Measurements from ENCODE around the gene TMEM135.
"Not testable (repeated sequence)": the region's sequence is repeated elsewhere in the genome, so short reads cannot be mapped to it uniquely, and the experiment has no call there.

The TMEM135 gene

DNA sequence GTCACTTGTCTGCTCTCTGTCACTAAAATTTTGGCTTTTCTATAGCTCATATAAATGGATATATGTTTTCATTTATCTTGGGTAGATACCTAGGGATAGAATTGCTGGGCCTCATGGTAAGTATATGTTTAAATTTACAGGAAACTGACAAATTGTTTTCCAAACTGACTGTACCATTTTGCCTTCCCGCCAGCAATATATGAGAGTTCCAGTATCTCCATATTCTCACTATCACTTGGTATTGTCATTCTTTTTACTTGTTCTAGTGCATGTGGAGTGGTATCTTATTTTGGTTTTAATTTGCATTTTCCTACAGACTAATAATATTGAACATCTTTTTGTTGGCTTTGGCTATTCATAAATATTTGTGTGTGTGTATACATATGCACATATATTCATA lies 101.7 kb downstream of the TMEM135 start:
- no peak for DNase-seq (ENCODE audit: low read depth in 3 of 3, low spot score in 1 of 3)

DNA sequence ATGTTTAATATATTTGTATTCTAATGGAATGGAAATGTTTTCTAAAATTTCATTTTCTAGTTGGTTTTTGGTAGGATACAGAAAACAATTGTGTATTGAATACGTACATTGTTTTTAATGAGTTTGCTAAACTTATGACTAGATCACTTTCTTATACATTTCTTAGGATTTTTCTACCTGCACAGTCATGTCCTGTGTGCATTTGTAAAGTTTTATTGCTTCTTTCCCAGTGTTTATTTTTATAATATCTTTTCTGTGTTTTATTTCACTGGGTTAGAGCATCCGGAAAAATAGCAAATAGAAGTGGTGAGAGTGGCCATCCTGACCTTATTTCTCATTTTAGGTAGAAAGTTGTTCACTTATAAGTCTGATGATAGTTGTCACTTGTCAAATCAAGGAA lies 103.6 kb downstream of the TMEM135 start:
- DNase-seq (ENCODE audit: low read depth in 3 of 3, low spot score in 1 of 3), result no peak

DNA sequence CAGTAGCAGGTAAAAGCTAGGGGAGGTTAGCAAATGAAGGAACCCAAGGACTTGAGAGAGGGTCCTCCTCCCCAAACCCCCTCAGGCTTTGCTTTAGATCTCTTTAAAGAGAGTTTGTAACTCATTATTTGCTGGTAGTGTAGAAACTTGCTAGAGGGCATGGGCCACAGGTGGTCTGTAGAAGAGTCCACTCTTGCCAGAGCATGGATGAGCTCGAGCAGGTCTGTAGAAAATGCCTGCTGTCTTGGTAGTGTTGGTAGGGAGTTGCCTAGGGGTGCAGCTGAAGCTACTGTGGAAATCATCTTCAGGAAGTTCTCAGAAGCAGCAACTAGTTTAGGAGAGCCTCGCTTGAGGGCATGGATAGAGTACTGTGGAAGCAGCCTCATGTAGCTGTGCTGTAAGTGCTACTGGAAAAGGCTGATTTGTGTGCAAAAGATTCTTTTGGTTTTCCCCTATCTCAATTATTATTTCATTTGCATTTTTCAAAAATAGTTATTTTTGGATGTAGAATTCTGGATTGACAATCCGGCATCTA lies 104.3 kb downstream of the TMEM135 start:
- DNase-seq (ENCODE audit: low read depth in 3 of 3, low spot score in 1 of 3), result no peak

DNA sequence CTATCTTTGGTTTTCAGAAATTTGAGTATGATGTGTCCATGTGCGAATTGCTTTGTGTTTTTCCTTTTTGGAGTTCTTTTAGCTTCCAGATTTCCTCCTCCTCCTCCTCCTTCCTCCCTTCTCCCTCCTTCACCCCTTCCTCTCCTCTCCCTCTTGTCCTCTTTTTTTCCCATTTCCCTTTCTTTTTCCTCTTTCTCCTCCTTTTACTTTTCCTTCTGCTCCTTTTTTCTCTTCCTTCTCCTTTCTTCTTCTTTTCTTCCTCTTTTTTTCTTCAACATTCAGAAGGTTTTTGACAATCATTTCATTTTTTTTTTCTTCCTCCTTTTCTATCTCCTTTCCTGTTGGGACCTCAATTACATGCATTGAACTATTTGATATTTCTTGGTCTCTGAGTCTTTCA lies 104.9 kb downstream of the TMEM135 start:
- no peak for DNase-seq (ENCODE audit: low read depth in 3 of 3, low spot score in 1 of 3)

DNA sequence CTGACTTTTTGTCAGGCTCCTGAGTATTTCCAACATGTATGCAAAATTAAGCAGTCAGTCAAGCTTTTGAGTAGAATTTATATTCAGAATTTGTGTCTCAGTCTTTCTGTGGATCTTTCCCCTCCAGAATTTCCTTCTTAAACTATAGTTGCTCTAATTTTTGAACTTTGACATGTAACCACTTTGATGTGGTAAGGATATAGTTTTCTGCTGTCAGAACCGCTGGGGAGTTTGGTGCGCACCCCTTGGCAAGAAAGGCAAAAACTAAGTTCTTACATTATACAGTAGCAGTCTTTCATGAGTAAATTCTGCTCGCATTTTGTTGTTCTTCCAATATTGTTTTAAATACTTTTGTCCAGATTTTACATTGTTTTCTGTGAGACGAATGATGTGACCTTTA lies 105.9 kb downstream of the TMEM135 start:
- DNase-seq (ENCODE audit: low read depth in 3 of 3, low spot score in 1 of 3), result no peak

DNA sequence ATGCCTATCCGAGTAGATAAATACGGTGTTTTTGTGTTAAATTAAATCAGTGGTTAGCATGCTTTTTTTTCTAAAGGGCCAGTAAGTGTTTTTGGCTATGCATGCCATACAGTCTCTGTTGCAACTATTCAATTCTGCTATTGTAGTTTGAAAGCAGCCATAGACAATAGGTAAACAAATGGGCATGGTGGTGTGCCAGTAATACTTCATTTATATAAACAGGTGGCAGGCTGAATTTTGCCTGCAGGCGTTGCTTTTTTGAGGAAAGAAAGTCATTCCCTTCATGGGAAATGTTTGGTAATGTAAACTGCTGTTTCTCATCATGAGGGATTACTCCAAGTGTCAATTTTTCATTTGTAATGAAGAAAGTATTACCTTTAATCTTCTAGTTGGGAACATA lies 106.5 kb downstream of the TMEM135 start:
- DNase-seq (ENCODE audit: low read depth in 3 of 3, low spot score in 1 of 3), result no peak

DNA sequence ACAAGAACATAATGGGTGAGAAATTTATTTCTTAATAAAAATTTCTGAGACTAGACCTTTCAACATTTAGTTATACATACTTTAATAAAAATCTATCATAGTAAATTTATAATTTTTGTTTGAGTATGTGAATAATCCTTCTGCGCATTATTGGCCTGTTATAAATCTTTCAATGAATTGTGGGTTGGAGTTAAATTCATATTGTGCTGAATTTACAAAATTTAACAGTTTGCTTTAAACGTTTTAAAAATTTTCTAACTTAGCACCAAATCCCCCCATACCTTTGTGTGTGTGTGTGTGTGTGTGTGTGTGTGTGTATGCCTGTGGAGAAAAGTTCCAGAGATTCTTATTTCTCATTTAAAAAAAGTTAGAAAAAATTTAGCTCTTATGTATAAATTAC lies 111.0 kb downstream of the TMEM135 start:
- no peak for DNase-seq (ENCODE audit: low read depth in 3 of 3, low spot score in 1 of 3)

DNA sequence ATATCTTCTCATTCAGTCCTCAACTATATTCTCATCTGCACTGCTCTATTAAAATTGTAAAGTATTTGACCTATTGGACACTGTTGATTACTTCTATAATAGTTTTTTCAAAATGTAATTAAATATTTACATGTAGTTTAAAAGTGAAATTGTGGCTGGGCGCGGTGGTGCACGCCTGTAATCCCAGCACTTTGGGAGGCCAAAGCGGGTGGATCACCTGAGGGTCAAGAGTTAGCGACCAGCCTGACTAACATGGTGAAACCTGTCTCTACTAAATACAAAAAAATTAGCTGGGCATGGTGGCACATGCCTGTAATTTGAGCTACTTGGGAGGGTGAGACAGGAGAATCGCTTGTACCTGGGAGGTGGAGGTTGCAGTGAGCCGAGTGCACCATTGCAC lies 112.0 kb downstream of the TMEM135 start:
- not testable (repeated sequence) for DNase-seq (ENCODE audit: low read depth in 3 of 3, low spot score in 1 of 3)

DNA sequence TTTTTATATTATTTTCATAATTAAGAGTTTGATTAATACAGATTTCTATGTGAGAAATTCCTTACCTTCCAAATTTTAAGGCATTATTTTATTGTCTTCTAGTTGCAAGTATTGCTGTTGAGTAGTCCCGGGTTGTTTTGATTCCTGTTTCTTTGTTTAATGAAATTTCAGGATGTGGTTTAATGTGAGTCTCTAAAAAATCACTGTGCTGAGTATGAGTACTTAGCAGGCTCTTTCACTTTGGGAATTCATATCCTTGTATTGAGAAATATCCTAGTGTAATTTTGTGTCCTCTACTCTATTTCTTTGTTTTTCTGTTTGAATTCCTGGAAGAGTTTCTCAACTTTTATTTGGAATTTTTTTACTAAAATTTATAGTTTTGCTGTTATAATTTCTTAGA lies 113.2 kb downstream of the TMEM135 start:
- no peak for DNase-seq (ENCODE audit: low read depth in 3 of 3, low spot score in 1 of 3)

DNA sequence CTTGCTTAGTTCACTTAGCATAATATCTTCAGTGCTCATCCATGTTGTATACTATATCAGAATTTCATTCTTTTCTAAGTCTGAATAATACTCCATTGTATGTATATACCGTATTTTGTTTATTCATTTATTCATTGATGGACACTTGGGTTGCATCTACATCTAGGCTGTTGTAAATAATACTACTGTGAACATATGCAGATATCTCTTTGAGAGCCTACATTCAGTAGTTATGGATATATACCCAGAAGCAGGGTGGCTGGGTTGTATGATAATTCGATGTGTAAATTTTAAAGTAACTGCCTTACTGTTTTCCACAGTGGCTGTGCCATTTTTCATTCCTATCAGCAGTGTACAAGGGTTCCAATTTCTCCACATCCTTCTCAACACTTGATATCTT lies 116.5 kb downstream of the TMEM135 start:
- no peak for DNase-seq (ENCODE audit: low read depth in 3 of 3, low spot score in 1 of 3)

DNA sequence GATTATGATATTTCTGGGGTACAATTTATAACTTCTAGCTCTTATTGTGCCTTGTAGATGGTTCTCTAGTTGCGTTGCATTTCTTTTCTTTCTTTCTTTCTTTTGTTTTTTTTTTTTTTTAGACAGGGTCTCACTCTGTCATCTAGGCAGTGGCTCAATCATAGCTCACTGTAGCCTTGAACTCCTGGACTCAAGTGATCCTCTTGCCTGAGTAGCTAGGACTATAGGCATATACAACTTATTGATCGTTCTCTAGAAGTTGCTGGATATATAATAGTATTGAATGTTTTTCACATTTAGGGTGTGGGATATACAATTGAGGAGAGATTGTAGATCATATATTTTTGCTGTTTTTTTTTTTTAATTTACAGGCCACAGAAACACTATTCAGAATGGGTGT lies 119.2 kb downstream of the TMEM135 start:
- DNase-seq (ENCODE audit: low read depth in 3 of 3, low spot score in 1 of 3), result no peak

DNA sequence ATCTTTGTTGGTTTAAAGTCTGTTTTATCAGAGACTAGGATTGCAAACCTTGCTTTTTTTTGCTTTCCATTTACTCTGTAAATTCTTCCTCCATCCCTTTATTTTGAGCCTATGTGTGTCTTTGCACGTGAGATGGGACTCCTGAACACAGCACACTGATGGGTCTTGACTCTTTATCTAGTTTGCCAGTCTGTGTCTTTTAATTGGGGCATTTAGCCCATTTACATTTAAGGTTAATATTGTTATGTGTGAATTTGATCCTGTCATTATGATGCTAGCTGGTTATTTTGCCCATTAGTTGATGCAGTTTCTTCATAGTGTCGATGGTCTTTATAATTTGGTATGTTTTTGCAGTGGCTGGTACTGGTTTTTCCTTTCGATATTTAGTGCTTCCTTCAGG lies 131.3 kb downstream of the TMEM135 start:
- not testable (repeated sequence) for DNase-seq (ENCODE audit: low read depth in 3 of 3, low spot score in 1 of 3)

DNA sequence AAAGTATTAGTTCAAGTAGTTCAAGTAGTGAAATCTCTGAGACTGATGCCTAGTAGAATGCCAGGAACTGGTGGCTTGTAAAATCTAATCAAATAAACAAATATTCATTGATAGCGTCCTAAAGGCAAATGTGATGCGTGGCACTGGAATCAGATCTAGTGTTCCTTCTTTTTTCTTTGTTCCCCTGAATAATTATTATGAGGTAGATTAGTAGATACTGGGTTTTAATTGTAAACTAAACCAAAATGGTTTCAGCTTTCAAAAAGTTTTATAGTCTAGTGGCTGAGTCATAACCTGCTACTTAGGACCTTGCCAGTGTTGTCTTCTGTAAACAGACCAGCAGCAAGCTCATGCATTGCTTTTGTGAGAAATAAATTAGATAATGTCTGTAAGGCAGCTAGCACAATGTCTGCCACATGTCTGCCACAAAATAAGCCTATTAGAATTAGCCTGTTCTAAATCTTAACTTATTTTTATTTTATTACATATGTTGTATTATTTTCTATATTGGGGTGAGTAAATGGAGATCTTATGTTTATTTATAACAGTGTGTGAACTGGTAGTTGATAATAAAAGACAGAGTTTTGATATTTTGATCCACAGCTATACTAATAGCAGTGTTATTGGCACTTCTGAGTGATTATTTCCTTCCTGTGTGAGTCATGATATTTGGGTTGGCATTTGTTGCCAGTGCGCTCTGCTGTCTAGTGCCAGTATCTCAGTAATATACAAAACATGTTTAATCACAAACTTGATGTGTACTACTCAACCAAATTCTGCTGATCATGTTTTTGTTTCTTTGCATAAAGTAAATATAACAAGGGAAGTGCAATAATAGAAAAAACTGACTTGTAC lies 135.7 kb downstream of the TMEM135 start:
- no peak for DNase-seq (ENCODE audit: low read depth in 3 of 3, low spot score in 1 of 3)

DNA sequence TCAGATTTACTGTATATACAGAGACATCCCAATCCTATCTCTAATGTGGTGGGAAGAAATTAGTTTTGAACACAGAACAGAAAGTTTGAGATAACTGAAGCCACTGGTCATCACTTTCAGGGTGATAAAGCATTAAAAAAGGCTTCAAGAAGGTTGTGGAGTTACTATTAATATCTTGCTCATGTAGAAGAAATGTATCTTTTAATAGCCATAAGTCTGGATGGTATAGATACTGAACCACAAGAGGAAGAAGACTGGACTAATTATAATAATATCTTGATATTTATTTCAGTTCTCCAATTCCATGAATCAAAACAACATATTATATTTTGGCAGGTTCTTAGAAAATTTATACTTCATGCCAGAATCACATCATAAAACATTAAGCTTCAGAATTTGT lies 137.1 kb downstream of the TMEM135 start:
- no peak for DNase-seq (ENCODE audit: low read depth in 3 of 3, low spot score in 1 of 3)

DNA sequence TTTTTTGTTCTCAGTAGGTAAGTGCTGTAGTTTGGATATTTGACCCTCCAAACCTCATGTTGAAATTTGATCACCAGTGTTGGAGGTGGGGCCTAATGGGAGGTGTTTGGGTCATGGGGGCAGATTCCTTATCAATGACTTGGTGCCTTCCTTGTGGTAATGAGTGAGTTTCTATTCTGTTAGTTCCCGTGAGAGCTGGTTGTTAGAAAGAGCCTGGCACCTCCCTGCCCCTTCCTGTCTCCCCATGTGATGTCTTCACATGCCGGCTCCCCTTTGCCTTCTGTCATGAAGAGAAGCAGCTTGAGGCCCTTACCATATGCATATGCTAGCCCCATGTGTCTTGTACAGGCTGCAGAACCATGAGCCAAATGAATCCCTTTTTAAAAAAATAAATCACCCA lies 138.3 kb downstream of the TMEM135 start:
- no peak for DNase-seq (ENCODE audit: low read depth in 3 of 3, low spot score in 1 of 3)

DNA sequence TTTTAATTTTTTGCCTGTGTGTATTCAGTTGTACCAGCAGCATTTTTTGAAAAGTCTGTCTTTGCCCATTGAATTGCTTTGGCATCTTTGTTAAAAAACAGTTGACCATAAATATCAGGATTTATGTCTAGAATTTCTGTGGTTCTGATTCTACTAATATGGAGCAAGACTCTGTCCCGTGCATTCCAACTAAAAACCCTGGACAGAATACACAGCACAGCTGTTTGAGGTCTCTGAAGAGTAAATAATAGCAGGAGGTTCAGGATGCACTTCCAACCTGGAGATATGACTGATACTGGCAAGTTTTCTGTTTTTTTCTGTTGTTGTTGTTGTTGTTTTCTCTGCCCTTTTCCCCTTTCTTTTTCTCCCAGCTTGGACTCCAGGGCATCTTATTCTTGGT lies 141.9 kb downstream of the TMEM135 start:
- no peak for DNase-seq (ENCODE audit: low read depth in 3 of 3, low spot score in 1 of 3)

DNA sequence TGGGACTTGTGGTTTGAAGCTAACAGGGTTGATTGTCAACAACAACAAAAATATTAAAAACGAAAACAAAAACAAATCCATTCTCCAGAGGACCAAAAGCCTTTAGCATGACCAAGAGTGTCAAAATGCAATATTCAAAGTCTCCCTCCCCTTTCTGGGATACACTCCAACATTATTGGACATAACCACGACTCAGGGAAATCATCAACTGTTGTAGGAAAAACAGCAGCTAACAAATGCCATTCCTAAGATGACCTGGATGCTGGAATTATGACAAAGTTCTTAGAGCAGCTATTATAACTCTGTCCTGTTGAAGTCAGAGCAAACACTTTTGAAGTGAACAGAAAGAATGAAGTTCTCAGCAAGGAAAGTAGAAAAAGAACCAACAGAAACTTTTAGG lies 143.0 kb downstream of the TMEM135 start:
- DNase-seq (ENCODE audit: low read depth in 3 of 3, low spot score in 1 of 3), result no peak

DNA sequence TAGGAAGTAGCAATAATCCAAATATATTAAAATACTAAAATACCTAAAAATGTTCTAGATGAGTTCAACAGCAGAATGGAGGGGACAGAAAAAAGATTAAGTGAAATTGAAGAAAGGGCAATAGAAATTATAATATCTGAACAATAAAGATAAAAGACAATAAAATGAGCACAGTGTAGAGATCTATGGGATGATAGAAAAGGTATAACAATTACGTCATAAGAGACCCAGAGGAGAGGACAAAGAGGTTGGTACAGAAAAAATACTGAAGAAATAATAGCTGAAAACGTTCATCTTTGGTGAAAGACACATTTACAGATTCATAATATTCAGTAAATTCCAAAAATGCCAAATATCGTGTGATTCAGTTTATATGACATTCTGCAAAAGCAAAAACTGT lies 143.4 kb downstream of the TMEM135 start:
- DNase-seq (ENCODE audit: low read depth in 3 of 3, low spot score in 1 of 3), result no peak

DNA sequence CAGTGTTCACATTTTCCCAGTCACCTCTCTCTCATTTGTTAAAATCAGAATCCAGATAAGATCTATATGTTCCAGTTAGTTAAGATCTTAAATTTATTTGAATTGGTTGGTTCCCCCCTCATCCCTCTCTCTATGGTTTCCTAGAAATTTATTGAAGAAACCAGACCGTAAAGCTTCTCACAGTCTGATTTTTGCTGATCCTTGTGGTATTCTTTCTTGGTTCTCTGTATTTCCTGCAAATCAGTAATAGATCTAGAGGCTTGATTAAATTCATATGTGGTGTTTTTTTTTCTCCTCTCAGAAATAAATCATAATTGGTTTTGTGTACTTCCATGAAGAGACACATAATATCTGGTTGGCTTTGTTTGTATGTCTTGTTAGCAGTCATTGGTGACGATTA lies 147.5 kb downstream of the TMEM135 start:
- no peak for DNase-seq (ENCODE audit: low read depth in 3 of 3, low spot score in 1 of 3)

DNA sequence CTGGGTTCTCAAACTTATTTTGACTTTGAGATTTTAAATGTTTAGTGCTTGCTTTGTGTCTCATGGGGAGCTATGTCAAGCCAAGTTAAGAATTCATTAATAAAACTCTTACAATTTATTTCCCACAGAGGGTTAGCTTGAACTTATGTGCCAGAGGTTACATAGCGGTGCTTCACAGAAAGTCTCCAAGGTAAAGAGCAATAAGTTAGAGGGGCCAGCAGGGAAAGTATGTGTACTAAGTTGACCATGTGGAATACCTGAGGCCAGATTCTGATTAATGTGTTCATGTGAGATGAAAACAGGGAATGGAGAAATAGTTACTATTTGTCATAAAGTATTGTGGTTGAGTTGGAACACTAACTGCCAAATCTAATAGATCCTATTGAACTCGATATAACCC lies 149.3 kb downstream of the TMEM135 start:
- DNase-seq (ENCODE audit: low read depth in 3 of 3, low spot score in 1 of 3), result no peak

DNA sequence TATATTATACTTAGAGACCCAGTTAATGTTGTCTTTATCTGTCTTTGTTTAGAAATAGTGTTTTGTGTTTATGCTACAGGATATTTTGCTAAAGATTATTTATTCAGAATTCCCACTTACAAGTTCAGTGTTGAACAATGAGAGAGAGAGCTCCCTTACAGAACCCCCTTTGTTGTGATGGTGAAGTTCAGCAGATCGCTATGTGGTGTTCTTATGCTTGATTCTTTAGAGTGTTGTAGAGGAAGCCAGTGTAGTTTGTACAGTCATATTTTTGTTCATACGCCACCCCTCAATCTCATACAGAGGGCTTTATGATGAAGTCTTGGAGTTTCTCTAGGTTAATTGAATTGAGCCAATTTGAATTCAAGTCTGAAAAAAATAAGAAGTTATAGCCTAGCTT lies 150.2 kb downstream of the TMEM135 start:
- no peak for DNase-seq (ENCODE audit: low read depth in 3 of 3, low spot score in 1 of 3)

DNA sequence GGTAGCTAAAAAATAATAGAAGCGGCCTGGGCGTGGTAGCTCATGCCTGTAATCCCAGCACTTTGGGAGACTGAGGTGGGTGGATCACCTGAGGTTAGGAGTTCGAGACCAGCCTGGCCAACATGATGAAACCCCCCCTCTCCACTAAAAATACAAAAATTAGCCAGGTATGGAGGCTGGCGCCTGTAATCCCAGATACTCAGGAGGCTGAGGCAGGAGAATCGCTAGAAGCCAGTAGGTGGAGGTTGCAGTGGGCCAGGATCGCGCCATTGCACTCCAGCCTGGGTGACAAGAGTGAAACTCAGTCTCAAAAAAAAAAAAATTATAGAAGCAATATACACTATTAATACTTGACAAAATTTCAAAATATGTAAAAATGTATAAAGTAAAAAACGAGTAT lies 150.7 kb downstream of the TMEM135 start:
- not testable (repeated sequence) for DNase-seq (ENCODE audit: low read depth in 3 of 3, low spot score in 1 of 3)

DNA sequence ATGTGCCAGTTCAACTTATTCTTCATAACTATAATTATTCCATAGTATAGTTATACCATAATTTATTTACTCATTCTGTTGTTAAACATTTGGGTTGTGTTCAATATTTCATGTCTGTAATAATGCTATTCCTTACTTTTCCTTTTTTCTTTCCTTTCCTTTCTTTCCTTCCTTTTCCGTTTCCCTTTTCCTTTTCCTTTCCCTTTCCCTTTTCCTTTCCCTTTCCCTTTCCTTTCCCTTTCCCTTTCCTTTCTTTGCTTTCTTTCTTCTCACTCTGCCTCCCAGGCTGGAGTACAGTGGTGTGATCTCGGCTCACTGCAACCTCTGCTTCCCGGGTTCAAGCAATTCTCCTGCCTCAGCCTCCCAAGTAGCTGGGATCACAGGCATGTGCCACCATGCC lies 151.2 kb downstream of the TMEM135 start:
- DNase-seq (ENCODE audit: low read depth in 3 of 3, low spot score in 1 of 3), result not testable (repeated sequence)
